ENCODE results near the gene MCF2L2. TPM values are rescaled to one million over a fixed set of nuclear protein-coding genes. Genes with fewer than 3 reads are reported as not detected.

MCF2L2 gene
- total RNA-seq, 1 donor from 2014 or later: 0.89 TPM

GRCh38 chr3:183161552-183162336 lies 266.7 kb downstream of the MCF2L2 start:
- DNase-seq: no peak

- DNase-seq: no peak
Measured at GRCh38 chr3:183160616-183161015, 267.8 kb downstream of the MCF2L2 start.

GRCh38 chr3:183159333-183159732 lies 269.1 kb downstream of the MCF2L2 start:
- DNase-seq: no peak

GRCh38 chr3:183158551-183159006 lies 269.8 kb downstream of the MCF2L2 start:
- DNase-seq: no peak

- DNase-seq: no peak
Measured at GRCh38 chr3:183158113-183158512, 270.3 kb downstream of the MCF2L2 start.

- no peak for DNase-seq
Measured at GRCh38 chr3:183156266-183156665, 272.2 kb downstream of the MCF2L2 start.

GRCh38 chr3:183155499-183155898 lies 272.9 kb downstream of the MCF2L2 start:
- DNase-seq: no peak

GRCh38 chr3:183153210-183153950 lies 275.0 kb downstream of the MCF2L2 start:
- DNase-seq: no peak

GRCh38 chr3:183151821-183152351 lies 276.5 kb downstream of the MCF2L2 start:
- DNase-seq: no peak

- DNase-seq: no peak
Measured at GRCh38 chr3:183151086-183151485, 277.3 kb downstream of the MCF2L2 start.

GRCh38 chr3:183149915-183150750 lies 278.3 kb downstream of the MCF2L2 start:
- DNase-seq: no peak

- no peak for DNase-seq
Measured at GRCh38 chr3:183148056-183148455, 280.4 kb downstream of the MCF2L2 start.

GRCh38 chr3:183144363-183144762 lies 284.1 kb downstream of the MCF2L2 start:
- DNase-seq: no peak

GRCh38 chr3:183142199-183142598 lies 286.2 kb downstream of the MCF2L2 start:
- DNase-seq: no peak

- no peak for DNase-seq
Measured at GRCh38 chr3:183134844-183135243, 293.6 kb downstream of the MCF2L2 start.

GRCh38 chr3:183132409-183132808 lies 296.0 kb downstream of the MCF2L2 start:
- no peak for DNase-seq

GRCh38 chr3:183131735-183132134 lies 296.7 kb downstream of the MCF2L2 start:
- no peak for DNase-seq

GRCh38 chr3:183131186-183131725 lies 297.2 kb downstream of the MCF2L2 start:
- no peak for DNase-seq

- no peak for DNase-seq
Measured at GRCh38 chr3:183129243-183129642, 299.2 kb downstream of the MCF2L2 start.

- DNase-seq: no peak
Measured at GRCh38 chr3:183128709-183129108, 299.7 kb downstream of the MCF2L2 start.

Measured in skin of body (tissue), 2 donors.